Left colon (tissue), 2 donors: ENCODE results near the gene AQP12A. TPM values are rescaled to one million over a fixed set of nuclear protein-coding genes. Genes with fewer than 3 reads are reported as not detected.

Source experiments
- ATAC-seq: fragments of 200-7000 bp; cut with Tn5 transposase; one replicate; pipeline ENCODE4 v1.9.1; 2020; ENCODE audit warnings: mild to moderate bottlenecking, moderate library complexity
- DNase-seq, 2 donors: peaks; one replicate each; pipeline ENCODE4 v3.0.0-alpha.2; 2020
- intact Hi-C, 2 donors: fragments of 100-400 bp; cut with DNase I in 1 of 2; cut with micrococcal nuclease in 1 of 2; formaldehyde crosslinking; loops; one replicate each; pipeline versions ENCODE4 v1.11.2 to v1.14.0; 2022; cut with DNase I, micrococcal nuclease
- total RNA-seq, 2 donors: library from RNA; stranded (reverse); fragmentation: NEBNext Ultra II Directional; extraction: Animal tissue kit (Norgen Biotek cat#: 25700); gene quantifications; one replicate each; pipeline ENCODE4 v1.2.1, GENCODE V29; 2021
- donor health status: DM: no; HTN: no; CAD: no.
- donor health status: DM: yes; HTN: yes; CAD: no.

Gene AQP12A
- total RNA-seq, 2 donors from 2014 or later = 0.92 to 4.0 TPM

DNA sequence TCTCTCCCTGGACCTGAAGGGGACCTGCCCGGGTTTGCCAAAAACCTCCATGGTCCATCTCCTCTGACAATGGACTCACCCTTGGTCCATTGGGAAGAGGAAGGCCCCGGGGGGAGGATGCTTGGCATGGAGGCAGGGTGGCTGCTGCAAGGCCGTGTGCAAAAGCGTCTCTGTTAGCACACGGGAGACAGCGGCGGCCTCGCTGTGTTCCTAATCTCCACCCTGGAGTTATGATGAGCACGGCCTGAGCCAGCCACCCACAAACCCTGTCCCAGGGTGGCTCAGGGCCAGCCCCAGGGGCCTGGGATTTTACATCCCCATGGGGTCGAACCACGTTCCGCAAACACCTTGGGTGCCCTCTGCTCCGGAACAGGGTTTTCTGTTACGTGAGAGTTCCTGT is 35.8 kb downstream of the AQP12A start:
- DNase-seq (no peak), ATAC-seq (no peak)
- intact Hi-C loops = no loop called here

DNA sequence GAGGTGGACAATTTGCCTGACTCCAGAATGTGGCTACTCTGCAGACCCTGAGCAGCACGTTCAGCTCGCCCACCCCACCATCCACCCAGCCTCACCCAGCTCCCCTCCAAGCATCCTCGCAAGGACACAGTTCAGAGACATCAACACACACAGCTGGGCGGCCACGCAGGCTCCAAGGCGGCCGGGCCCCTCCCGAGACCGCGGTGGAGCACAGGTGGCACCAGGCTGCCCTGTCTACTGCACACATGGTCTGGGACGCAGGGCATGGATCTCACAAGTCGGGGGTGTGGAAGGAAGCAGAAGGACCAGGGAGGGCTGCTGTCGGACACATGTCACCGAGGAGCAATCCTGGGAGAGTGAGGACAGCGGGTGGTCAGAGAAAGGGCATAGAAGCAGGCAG is 36.2 kb downstream of the AQP12A start:
- intact Hi-C loops = no loop called here
- ATAC-seq (no peak), DNase-seq (no peak)

DNA sequence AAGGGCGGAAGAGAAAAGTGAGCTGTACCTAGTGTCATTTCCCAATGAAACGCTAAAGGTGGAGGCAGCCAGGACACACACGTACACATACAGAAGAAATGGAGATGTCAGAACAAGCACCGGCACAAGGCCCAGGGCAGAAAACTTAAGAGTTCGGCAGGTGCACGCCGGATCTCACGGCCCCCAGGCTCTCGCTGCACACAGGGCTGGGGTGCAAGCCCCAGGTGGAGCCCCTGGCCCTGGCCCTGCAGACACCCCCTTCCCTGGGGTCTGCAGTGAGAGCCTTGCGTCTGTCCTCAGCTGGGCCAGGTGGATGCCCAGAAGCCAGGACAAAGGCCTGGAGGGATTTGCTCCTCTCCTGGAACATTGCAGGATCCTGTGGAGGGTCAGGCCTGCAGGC is 36.7 kb downstream of the AQP12A start:
- DNase-seq (no peak), ATAC-seq (no peak)
- intact Hi-C loops = no loop called here

DNA sequence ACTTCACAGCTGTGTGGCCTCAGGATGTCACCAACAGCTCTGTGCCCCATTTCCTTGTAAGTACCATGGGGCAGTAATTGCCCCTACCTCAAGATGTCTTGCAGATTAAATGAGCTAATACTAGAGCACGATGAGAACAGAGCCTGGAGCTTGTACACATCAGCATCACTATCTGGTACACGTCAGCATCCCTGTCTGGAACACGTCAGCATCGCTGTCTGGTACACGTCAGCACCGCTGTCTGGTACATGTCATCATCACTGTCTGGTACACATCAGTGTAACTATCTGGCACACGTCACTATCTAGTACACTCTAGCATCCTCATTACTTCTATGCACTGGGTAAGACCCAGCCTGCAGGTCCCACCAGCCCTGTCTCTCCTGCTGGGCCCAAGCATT is 37.2 kb downstream of the AQP12A start:
- DNase-seq (no peak), ATAC-seq (no peak)
- intact Hi-C loops = no loop called here

DNA sequence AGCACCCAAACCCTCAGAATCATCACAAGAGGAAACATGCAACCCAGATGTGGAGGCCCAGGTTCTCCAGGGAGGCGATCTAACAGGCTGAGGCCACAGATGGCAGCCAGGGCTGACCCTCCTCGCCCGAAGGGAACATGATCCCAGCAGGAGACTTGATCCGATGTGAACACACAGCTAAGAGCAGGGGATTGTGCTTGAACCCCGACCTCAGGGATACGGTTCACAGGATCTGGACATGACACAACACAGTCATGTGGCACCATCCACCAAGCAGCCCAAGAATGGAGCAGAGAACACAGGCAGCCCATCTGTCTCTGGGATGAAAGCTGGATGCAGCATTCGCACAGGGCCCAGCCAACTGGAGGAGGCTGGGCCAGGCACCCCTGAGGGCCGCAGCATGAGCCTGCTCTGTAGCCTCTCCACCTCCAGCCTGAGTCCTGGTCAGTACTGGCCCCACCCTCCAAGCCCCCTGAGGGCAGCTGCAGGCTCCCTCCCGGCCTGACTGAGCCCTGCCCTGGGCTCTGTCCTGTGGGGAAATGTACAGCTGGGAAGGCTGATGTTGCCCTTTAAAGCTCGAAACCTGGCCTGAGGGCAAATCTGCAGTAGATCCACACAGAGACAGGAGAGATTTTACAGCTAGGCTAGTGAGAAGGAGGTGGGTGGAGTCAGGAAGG is 39.0 kb downstream of the AQP12A start:
- ATAC-seq (no peak), DNase-seq (no peak)
- intact Hi-C loops = no loop called here

DNA sequence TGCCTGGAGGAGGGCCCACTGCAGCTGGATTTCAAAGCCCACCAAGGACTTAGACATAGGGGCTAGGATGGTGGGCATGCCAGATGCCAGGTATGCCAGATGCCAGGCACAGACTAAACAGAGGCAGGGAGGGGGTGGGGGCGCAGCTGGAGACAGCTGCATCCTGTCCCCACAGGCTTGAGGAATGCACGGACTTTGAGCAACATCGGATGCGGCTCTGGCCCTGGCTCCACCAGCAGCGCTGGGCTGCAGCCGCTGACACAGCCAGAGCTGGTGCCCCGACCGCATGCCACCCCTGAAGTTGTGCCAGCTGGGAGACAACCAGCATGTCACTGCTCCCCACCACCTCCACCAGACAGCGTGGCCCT is 39.5 kb downstream of the AQP12A start:
- intact Hi-C loops = no loop called here
- no peak for DNase-seq
- ATAC-seq = no peak

DNA sequence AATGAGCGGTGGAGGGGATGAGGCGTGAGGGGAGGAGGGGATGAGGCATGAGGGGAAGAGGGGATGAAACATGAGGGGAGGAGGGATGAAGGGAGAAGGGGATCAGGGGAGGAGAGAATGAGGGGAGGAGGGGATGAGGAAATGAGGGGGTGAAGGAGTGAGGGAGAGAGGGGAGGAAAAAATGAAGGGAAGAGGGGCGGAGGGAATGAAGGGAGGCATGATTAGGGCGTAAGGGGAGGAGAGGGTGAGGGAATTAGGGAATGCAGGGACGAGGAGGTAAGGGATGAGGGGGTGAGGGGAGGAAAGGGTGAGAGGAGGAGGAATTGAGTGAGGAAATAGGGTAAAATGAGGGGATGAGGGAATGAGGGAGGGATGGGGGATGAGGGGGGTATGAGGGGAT is 40.5 kb downstream of the AQP12A start:
- intact Hi-C loops = no loop called here
- ATAC-seq = no peak
- DNase-seq = no peak

DNA sequence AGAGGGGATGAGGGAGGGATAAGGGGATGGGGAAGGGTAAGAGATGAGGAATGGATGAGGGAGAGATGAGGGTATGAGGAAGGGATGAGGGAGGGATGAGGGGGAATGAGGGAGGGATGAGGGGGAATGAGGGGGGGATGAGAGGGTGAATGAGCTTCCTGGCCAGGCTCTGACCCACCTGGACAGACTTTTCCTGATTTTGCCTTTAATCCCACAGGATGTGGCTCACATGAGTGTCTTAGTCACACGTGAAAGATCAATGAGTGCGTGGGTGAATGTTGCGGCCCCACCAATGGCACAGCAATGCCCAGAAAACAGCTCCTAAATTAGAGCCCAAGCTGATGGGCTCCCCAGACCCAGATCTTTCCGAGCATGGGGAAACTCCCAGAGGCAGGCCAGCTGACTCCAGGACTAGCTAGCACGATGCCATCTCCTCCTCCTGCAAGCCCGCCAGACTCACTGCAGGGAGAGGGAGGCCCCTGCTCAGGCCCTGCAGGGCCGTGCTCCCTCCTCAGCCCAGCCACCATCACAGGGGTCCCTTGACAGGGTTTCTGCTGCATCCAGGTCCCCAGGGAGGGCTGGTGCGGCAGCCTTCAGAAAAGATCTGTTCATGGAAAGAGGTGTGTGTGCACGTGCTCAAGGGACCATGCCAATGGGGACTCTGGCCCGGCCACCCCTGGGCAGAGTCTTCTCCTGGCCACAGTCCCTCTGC is 41.4 kb downstream of the AQP12A start:
- intact Hi-C loops = no loop called here
- no peak for ATAC-seq
- DNase-seq = no peak

DNA sequence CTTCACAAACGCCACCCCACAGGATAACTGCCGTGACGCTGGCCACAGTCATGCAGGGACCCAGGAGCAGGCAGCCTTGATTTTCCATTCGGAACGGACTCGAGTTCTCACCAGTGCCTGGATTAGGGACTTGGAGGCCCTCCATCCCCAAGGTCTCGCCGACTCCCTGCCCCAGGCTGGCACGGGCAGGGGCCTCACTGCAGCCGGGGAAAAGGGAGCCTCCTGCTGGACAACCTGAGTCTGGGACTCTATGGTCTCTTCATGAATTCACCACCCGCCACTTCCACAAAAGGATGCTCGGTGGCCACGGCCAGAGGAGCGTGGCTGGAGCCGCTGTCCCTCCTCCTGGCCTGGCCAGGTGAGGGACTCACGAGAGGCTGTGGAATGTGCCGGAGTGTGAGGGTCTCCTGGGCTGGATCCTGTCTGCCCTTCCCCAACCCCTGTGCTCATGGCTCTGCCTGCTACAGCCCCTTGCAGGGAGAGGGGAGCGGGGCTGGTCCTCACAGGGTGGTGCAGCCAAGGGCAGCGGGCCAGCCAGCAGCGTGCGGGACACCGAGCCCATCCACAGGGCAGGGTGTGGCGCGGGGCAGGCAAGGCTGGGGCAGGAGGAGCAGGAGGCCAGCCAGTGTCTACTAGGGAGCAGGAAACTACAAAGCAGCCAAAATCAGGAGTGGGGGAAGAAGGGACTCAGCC is 42.3 kb downstream of the AQP12A start:
- DNase-seq = no peak
- intact Hi-C loops = no loop called here

DNA sequence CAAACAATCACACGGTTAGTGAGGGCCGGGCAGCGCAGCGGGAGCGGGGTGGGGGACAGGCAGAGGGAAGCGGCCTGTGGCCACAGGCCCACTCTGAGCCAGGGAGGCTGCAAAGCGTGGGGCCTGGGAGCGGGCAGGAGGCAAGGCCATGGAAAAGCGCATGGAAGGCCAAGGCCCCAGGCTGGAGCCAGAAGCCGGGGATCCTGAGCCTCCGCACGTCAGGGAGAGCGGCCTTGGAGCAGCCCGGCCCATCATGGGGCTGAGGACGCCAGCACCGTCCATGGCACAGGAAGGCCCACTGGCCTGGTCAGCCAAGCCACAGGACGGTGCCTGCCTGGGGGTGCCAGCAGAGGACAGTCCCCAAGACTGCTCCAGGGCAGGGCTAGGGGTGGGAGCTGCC is 43.1 kb downstream of the AQP12A start:
- ATAC-seq (no peak), DNase-seq (no peak)
- intact Hi-C loops = no loop called here

More for the DNA sequence above, 42.3 kb downstream of the AQP12A start:
- no peak for ATAC-seq

DNA sequence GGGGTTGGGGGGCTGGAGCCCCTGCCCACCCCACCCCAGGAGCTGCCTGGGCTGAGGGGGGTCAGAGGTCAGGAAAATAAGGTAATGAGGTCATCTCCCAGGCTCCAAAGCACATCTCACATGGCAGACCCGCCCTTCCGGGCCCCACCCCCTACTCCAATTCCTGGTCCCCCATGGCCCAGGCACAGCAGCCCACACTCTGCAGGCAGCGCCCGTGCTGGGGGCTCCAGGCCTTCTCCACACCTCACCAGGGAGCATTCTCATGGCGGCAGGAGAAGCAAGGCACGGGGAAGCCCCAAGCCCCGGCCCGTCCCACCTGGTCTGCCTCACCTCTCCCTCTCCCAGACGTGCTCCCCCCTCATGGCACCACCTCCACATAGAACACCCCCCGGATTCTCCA is 43.8 kb downstream of the AQP12A start:
- intact Hi-C loops = no loop called here
- no peak for DNase-seq

DNA sequence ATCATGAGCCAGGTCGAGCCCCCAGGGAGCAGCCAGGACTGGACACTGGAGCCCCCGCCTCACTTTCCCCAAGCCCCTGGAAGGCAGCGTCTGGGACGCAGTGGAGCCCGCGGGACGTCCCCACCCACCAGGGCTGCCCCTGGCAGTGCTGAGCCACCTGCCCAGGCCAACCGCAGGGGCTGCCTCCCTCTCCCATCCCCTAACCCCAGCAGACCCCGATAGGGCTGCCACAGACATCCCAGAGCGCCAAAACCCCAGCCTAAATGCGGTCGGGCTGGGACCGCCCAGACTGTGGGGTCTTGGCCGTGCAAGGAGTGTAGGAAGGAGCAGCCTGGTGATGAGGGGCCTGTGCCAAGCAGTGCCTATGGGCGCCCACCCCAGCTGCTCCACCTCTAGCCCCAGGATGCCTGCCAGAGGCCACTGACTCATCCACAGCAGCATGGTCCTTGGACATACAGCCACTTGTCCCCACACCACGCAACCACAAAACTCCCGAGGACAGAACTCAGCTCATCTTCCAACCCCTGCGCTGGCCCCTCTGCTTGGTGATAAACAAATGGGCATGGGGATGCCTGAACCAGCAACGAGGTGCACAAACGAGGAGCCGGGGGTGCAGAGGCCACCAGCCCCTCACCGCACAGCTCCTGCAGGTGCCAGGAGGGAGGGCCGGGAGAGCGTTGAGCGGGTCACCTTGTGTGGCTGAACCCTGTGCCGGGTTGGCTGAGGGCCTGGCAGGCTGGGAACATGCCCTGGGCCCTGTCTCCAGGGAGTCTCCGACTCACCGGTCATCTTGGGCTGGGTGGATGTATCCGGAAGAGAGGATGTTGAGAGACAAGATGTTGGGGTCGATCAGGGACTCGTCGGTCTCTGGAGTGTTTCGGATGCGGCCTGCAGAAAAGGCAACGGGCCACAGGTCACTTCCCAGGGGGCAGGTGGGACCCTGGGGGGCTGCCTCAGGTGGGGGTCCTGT is 44.9 kb downstream of the AQP12A start:
- ATAC-seq (no peak), DNase-seq (no peak)
- intact Hi-C loops = no loop called here

More for the DNA sequence above, 43.8 kb downstream of the AQP12A start:
- ATAC-seq = no peak

DNA sequence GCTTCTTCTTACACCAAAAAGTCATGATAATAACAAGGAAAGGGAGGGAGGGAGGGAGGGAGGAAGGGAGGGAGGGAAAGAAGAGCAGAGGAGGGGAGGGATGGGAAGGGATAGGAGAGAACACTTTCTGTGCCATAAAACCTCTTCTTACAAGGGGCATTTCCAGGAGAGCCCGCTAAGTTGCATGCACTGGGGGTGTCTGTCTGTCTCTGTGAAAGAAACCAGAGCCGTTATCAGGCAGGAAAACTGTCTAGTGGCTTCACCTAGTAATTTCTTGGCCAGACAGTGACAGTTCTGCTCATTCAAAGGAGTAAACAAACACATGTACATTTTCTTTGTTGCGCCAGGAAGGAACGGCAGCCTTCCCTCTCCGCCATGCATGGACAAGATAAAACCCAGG is 45.8 kb downstream of the AQP12A start:
- DNase-seq = no peak
- intact Hi-C loops = no loop called here
- ATAC-seq = no peak

DNA sequence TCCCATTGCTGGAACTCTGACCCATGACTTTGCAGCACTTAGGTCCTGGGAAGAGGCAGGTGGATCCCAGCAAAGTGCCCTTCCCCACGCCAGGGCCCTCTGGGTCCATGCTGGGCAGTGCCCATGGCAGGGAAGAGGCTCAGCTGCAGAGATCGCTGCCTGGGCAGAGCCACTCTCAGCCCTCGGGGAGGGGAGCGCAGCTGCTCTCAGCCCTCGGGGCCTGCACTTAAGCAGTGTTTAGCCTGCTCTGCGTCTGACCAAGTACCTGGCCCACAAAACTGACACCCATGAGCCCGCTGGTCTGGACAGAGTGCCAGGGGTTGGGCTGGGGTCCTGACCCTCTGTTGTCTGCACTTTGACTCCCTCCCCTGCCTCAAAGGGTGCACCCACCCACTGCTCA is 46.3 kb downstream of the AQP12A start:
- intact Hi-C loops = no loop called here
- no peak for ATAC-seq
- DNase-seq = no peak

DNA sequence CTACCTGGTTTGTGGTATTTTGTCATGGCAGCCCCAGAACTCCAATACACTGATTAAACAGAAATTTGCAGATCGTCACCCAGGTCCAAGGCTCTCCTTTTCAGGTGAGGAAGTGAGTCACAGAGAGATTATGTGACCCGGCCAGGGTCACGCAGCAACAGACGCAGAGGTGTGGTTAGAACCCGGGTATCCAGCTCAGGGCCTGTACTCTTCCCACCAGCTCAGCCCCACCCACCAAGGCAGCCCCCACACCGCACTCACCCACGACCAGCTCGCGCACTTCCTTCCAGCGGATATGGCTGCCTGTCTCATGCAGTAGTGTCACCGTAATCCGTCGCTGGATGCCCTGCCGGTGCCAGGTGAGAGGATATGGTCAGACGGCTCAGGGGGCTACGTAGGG is 48.1 kb downstream of the AQP12A start:
- ATAC-seq (no peak), DNase-seq (no peak)
- intact Hi-C loops = no loop called here

DNA sequence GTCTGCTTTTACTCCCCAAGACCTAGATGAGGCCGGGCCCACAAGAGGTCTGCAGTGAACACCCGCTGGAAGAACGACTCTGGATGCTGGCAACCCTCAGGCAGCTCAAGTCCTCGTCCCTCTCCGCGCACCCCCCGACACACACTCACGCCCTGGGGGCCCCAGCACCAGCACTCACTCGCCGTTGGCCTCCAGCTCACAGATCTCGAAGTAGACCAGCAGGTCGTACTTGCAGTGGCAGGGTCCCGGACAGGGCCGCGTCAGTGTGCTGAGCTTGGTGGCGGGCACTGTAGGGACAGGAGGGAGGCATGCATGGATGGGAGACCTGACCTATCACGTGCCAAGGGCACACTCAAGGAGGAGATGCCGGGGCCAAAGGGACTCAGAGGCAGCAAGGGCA is 49.4 kb downstream of the AQP12A start:
- no peak for ATAC-seq
- intact Hi-C loops = no loop called here
- DNase-seq = no peak

DNA sequence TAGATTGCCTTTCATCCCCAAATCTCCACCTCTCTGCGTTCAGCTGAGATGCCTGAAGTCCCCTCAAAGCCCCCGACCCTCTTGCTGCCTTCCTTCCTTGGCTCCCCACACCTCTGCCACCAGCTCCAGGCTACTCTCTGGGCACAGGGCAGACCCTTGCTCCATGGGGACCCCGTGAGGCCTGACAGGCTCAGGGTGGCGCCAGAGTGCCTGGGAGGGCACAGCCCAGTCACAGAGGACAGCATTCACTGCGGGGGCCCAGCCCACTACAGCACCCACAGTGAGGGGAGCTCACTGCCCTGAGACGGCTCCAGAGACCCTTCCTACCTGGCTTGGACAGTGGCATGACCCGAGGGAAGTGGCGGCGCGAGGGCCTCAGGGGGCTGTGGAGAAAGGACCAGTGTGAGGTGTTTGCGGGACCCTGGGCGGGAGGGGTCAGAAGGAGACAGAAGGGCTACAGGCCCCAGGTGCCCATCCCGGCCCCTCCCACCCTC is 51.0 kb downstream of the AQP12A start:
- DNase-seq (no peak), ATAC-seq (no peak)
- intact Hi-C loops = no loop called here

DNA sequence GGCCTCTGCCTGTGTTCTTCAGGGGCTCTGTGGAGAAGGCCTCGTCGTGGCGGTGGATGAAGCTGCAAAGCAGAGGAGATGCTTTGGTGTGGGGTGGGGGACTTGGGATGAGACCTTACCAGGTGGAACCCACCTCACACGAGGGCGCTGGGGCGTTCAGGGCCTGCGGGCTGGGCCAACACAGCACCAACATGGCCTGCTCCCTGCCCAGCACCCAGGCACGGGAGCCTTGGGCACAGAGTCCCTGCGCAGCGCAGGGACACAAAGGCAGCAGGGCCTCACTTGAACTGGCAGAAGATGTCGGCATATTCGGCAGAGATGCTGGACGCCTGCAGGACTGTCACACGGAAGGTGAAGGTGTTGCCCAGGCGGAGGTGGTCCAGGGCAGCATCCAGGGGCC is 53.8 kb downstream of the AQP12A start:
- intact Hi-C loops = no loop called here
- DNase-seq (no peak), ATAC-seq (no peak)

DNA sequence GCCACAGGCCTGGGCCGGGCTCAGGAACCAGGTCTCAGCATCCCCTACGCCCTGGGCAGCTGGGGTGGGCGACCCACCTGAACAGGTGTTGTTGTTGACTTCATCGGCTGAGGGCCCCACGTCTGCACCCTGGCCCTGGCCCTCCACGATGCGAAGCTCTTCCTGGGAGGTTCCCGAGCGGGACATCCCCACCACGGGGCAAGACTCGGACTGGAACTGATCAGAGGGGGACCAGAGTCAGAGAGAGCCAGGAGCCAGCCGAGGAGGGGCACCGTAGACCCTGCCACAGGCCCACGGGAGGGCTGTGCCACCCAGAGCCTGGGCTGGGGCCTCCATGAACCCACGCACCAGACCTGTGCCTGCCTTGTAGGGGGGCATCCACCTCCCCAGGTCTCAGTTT is 54.3 kb downstream of the AQP12A start:
- intact Hi-C loops = no loop called here
- ATAC-seq (no peak), DNase-seq (no peak)
